ENCODE data around the gene ZNF569. TPM values are rescaled to one million over a fixed set of nuclear protein-coding genes. Genes with fewer than 3 reads are reported as not detected.

The ZNF569 gene
- total and polyA plus RNA-seq, 2 of the 13 experiments (the other 11 are each of a cell fraction or from before 2014, with no cell fraction given) = 1.4 to 5.7 TPM

DNA sequence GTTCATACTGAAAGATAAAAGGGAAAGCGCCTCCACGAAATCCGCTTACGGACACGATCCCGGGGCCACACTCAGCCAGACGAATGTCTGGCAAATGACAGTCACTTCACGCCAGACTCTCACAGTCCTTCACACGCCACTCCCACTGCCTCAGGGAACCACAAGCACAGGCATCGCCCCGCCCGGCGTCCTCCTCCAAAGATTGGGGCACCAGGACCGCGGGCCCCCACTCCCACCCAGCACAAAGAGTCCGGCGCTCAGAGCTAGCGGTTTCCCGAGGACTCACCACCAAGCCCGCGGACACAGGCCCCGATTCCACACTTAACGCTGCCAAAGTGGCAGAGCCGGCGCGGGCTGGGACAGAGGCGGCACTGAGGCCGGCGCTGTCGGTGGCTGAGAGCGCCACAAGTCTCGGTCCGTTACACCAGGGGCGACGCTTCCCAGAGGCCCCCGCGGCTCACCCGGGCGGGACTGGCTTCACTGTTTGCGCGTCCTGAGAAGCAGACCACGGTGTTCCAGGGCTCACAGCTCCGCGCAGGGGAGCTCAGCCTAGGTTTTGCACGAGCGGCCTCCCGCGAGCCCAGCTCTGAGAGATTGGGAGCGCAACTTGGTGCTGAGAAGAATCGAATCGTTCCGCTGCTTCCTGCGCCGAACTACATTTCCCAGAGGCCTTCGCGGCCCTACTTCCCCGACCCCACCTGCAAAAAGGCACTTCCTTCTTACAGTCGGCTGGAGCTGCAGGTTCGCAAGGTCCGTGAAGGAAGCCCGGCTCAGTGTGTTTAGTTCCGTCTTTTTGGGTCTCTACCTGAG, at the start of gene ZNF569 (continued):
- TF ChIP-seq ZMYM4 (CRISPR knock-in tag; IDR thresholded peaks at IDR 0.05) (peak; percentile 90), ARID2 (CRISPR knock-in tag; IDR thresholded peaks at IDR 0.05; ENCODE audit: borderline replicate concordance) (no peak), CHD2 (IDR thresholded peaks at IDR 0.05; ENCODE audit: low read depth, low read length) (peak; percentile 70), ZNF792 (CRISPR knock-in tag; IDR thresholded peaks at IDR 0.05) (peak; percentile 54; the same call in 1 of the 2 replicates), ZNF329 (CRISPR knock-in tag; IDR thresholded peaks at IDR 0.05; ENCODE audit: low read depth) (no peak), ZNF446 (CRISPR knock-in tag; IDR thresholded peaks at IDR 0.05) (no peak), ZMAT3 (CRISPR knock-in tag; conservative IDR thresholded peaks at IDR 0.05) (peak; percentile 24; the same call in 1 of the 2 replicates), ZNF326 (CRISPR knock-in tag; IDR thresholded peaks at IDR 0.05; ENCODE audit: borderline replicate concordance) (no peak), IKZF4 (CRISPR knock-in tag; IDR thresholded peaks at IDR 0.05; ENCODE audit: borderline replicate concordance, low read depth, not compliant biosample characterization) (no peak), GATA4 (IDR thresholded peaks at IDR 0.05; ENCODE audit: borderline replicate concordance, low read depth) (no peak), MAFG (CRISPR knock-in tag; IDR thresholded peaks at IDR 0.05) (no peak), EHMT2 (IDR thresholded peaks at IDR 0.05; ENCODE audit: borderline replicate concordance, low read depth, low read length) (no peak), SMAD9 (CRISPR knock-in tag; IDR thresholded peaks at IDR 0.05) (no peak), HNRNPLL (IDR thresholded peaks at IDR 0.05; ENCODE audit: low read depth, low read length, poor library complexity, severe bottlenecking) (peak; percentile 73), HOXD1 (CRISPR knock-in tag; IDR thresholded peaks at IDR 0.05) (0 out of 2 replicates have a peak, but pooled peaks have one; percentile 19)
- TF ChIP-seq, protein P1, sequence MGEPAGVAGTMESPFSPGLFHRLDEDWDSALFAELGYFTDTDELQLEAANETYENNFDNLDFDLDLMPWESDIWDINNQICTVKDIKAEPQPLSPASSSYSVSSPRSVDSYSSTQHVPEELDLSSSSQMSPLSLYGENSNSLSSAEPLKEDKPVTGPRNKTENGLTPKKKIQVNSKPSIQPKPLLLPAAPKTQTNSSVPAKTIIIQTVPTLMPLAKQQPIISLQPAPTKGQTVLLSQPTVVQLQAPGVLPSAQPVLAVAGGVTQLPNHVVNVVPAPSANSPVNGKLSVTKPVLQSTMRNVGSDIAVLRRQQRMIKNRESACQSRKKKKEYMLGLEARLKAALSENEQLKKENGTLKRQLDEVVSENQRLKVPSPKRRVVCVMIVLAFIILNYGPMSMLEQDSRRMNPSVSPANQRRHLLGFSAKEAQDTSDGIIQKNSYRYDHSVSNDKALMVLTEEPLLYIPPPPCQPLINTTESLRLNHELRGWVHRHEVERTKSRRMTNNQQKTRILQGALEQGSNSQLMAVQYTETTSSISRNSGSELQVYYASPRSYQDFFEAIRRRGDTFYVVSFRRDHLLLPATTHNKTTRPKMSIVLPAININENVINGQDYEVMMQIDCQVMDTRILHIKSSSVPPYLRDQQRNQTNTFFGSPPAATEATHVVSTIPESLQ (CRISPR knock-in tag; conservative IDR thresholded peaks at IDR 0.05) = no peak
- TF ChIP-seq, protein P2, sequence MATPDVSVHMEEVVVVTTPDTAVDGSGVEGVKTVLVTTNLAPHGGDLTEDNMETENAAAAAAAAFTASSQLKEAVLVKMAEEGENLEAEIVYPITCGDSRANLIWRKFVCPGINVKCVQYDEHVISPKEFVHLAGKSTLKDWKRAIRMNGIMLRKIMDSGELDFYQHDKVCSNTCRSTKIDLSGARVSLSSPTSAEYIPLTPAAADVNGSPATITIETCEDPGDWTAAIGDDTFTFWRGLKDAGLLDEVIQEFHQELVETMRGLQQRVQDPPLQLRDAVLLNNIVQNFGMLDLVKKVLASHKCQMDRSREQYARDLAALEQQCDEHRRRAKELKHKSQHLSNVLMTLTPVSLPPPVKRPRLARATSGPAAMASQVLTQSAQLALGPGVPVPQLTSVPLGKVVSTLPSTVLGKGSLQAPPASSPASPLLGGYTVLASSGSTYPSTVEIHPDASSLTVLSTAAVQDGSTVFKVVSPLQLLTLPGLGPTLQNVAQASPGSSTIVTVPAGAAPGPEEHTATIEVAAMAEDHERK (CRISPR knock-in tag; IDR thresholded peaks at IDR 0.05; ENCODE audit: low read depth) = peak; percentile 60; the same call in 1 of the 2 replicates
- TF ChIP-seq, protein P3, sequence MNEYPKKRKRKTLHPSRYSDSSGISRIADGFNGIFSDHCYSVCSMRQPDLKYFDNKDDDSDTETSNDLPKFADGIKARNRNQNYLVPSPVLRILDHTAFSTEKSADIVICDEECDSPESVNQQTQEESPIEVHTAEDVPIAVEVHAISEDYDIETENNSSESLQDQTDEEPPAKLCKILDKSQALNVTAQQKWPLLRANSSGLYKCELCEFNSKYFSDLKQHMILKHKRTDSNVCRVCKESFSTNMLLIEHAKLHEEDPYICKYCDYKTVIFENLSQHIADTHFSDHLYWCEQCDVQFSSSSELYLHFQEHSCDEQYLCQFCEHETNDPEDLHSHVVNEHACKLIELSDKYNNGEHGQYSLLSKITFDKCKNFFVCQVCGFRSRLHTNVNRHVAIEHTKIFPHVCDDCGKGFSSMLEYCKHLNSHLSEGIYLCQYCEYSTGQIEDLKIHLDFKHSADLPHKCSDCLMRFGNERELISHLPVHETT (CRISPR knock-in tag; conservative IDR thresholded peaks at IDR 0.05) = peak; percentile 56; the same call in 1 of the 2 replicates
- TF ChIP-seq, protein P4, sequence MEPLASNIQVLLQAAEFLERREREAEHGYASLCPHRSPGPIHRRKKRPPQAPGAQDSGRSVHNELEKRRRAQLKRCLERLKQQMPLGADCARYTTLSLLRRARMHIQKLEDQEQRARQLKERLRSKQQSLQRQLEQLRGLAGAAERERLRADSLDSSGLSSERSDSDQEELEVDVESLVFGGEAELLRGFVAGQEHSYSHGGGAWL (CRISPR knock-in tag; IDR thresholded peaks at IDR 0.05) = no peak; the same call in 1 of the 2 replicates
- TF ChIP-seq, protein P5, sequence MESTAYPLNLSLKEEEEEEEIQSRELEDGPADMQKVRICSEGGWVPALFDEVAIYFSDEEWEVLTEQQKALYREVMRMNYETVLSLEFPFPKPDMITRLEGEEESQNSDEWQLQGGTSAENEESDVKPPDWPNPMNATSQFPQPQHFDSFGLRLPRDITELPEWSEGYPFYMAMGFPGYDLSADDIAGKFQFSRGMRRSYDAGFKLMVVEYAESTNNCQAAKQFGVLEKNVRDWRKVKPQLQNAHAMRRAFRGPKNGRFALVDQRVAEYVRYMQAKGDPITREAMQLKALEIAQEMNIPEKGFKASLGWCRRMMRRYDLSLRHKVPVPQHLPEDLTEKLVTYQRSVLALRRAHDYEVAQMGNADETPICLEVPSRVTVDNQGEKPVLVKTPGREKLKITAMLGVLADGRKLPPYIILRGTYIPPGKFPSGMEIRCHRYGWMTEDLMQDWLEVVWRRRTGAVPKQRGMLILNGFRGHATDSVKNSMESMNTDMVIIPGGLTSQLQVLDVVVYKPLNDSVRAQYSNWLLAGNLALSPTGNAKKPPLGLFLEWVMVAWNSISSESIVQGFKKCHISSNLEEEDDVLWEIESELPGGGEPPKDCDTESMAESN (CRISPR knock-in tag; conservative IDR thresholded peaks at IDR 0.05) = no peak

Measured in HepG2 (cell line).